Effector memory CD4-positive, alpha-beta T cell (primary cell): ENCODE results near the gene MTNR1B.

Source experiments
- DNase-seq, 3 donors: peaks; one replicate each; pipeline ENCODE4 v3.0.0-alpha.2; 2020
- H3K27ac ChIP-seq: 2 replicates; pipeline ENCODE4 v1.7.0; 2013; ENCODE audit warnings: mild to moderate bottlenecking, low read length, moderate library complexity; ENCODE audit not compliant: insufficient read depth, poor library complexity, severe bottlenecking
- H3K27me3 ChIP-seq: replicated peaks from 2 replicates; pipeline ENCODE4 v1.7.0; 2013; ENCODE audit warnings: mild to moderate bottlenecking, low read length; ENCODE audit not compliant: insufficient read depth, control insufficient read depth, poor library complexity, severe bottlenecking
- H3K36me3 ChIP-seq: 2 replicates; pipeline ENCODE4 v1.7.0; 2013; ENCODE audit warnings: mild to moderate bottlenecking, low read length, moderate library complexity; ENCODE audit not compliant: control insufficient read depth, insufficient read depth
- H3K4me1 ChIP-seq: 2 replicates; pipeline ENCODE4 v1.7.0; 2013; ENCODE audit warnings: low read length, mild to moderate bottlenecking; ENCODE audit not compliant: control insufficient read depth, insufficient read depth, poor library complexity, severe bottlenecking
- H3K4me3 ChIP-seq: 2 replicates; pipeline ENCODE4 v1.7.0; 2013; ENCODE audit warnings: low read length, low read depth, mild to moderate bottlenecking; ENCODE audit not compliant: insufficient read depth, poor library complexity, severe bottlenecking
- H3K9me3 ChIP-seq: 2 replicates; pipeline ENCODE4 v1.7.0; 2013; ENCODE audit warnings: mild to moderate bottlenecking, low read length, moderate library complexity; ENCODE audit not compliant: control insufficient read depth
- total RNA-seq, 3 donors: gene quantifications; one replicate each; lab custom pipeline; 2026; lab: John Stamatoyannopoulos, UW

The MTNR1B gene
- 0 reads per million in 3 donors for total RNA-seq

DNA sequence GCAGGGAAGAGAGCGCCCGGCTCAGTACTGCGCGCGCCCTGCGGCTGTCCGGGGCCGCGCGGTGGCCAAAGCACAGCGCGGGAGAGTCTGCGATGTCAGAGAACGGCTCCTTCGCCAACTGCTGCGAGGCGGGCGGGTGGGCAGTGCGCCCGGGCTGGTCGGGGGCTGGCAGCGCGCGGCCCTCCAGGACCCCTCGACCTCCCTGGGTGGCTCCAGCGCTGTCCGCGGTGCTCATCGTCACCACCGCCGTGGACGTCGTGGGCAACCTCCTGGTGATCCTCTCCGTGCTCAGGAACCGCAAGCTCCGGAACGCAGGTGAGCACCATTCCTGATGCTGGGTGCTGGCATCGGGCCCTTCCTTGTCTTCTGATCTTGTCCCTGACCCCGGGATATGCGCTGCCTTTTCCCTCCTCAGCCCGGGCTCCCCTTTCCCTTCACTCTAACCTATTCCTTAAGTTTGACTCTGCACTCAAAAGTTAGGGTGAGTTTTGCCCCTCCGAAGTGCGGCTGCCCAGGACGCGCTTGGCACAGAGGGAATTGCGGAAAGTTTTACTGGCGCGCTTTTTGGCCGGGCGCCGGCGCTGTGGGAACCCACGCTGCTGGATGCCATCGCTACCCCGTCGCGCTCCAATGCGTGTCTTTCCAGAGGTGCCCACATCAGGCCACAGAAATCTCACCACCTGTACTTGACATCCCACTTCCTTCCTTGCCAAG, at the start of gene MTNR1B:
Gene MTNR1B (plus strand): TSS at position 18 of the 714 bp plus-strand sequence. CDS start 75 bp downstream, at position 93.
- Histone ChIP-seq H3K4me3 (no peak within 1 kb of the TSS), H3K36me3 (no peaks in the 10 kb centered on the region), H3K9me3 (no peaks in the 10 kb centered on the region), H3K27ac (no peak within 1 kb of the TSS), H3K27me3 (no peaks in the 10 kb centered on the region), H3K4me1 (no peaks in the 10 kb centered on the region)
- no peak for DNase-seq

DNA sequence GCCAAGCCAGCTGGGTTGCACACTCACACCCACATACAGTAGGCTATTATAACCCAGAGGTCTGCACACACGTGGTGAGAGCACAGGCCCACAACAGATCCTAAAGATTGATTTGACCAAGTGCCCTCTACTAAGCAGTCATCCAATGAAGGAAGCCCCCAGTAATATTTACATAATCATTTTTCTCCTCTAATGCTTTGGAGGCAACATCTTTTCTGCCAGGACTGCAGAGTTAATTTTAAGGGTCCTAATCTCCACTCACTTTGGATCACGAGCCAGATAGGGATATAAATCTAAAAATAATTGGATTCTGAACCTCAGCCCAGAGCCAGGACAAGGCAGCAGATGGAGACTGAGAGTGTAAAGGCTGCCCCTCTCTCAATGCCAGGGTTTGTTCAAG, 49.1 kb upstream of the MTNR1B start:
- DNase-seq, result no peak
- Histone ChIP-seq H3K27ac (no peak overlapping the region), H3K36me3 (no peaks in the 10 kb centered on the region), H3K9me3 (no peaks in the 10 kb centered on the region), H3K4me1 (no peaks in the 10 kb centered on the region), H3K4me3 (no peak overlapping the region), H3K27me3 (no peaks in the 10 kb centered on the region)

DNA sequence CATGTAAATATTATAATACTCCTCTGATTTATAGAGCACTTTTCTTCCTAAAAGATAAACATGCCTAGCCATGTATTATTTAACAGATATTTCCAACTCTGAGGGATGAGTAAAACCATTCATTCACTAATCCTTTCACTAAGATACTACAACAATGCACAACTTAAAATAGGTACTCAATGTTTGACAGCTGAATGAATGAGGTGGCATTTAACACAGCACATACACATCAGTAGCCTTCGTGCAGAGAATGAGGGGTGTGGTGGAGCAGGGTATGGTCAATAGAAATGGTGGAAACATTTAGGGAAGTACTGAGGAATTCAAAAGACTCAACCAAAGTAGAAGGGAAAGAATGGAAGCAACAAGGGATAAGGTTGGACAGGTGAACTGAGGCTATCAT, 46.7 kb upstream of the MTNR1B start:
- DNase-seq, result no peak
- H3K9me3 ChIP-seq, result no peaks in the 10 kb centered on the region
- H3K36me3 ChIP-seq, result no peaks in the 10 kb centered on the region
- H3K27ac ChIP-seq, result no peak overlapping the region
- H3K27me3 ChIP-seq, result no peaks in the 10 kb centered on the region
- H3K4me1 ChIP-seq, result no peaks in the 10 kb centered on the region
- H3K4me3 ChIP-seq, result no peak overlapping the region

DNA sequence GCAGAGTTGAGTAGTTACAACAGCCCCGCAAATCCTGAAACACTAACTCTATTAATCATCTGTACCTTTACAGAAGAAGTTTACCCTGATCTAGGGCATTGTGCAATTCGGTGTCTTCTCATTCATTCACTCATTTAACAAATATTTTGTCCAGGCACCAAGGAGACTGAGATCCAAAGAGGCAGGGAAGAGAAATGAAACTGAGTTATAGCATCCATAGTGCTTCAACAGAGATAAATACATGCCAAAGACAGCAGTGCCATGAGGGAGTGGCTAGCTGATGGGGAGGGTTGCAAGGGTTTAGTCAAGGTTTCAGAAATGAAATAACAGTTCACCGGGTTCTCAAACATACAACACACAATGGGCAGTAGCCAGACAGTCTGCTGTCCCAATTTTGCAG, 40.2 kb upstream of the MTNR1B start:
- Histone ChIP-seq H3K4me1 (no peaks in the 10 kb centered on the region), H3K36me3 (no peaks in the 10 kb centered on the region), H3K27me3 (no peaks in the 10 kb centered on the region), H3K27ac (no peak overlapping the region), H3K9me3 (no peaks in the 10 kb centered on the region), H3K4me3 (no peak overlapping the region)
- no peak for DNase-seq

DNA sequence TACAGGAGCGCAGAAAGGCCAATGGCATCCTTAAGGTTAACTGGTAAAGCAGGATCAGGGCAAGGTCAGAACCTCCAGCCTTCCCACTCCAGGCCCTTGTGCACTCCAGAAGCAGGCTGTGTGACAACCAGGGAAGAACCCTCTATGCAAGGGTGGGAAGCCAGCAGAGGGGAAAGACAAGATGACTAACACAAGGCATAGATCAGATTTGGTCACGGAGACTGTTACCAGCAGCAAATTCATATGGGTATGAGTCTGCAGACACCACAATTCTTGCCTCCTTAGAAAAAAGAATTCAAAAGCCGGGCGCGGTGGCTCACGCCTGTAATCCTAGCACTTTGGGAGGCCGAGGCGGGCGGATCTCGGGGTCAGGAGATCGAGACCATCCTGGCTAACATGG, 39.8 kb upstream of the MTNR1B start:
- Histone ChIP-seq H3K36me3 (no peaks in the 10 kb centered on the region), H3K4me3 (no peak overlapping the region), H3K9me3 (no peaks in the 10 kb centered on the region), H3K27me3 (no peaks in the 10 kb centered on the region), H3K4me1 (no peaks in the 10 kb centered on the region), H3K27ac (no peak overlapping the region)
- DNase-seq, result no peak

DNA sequence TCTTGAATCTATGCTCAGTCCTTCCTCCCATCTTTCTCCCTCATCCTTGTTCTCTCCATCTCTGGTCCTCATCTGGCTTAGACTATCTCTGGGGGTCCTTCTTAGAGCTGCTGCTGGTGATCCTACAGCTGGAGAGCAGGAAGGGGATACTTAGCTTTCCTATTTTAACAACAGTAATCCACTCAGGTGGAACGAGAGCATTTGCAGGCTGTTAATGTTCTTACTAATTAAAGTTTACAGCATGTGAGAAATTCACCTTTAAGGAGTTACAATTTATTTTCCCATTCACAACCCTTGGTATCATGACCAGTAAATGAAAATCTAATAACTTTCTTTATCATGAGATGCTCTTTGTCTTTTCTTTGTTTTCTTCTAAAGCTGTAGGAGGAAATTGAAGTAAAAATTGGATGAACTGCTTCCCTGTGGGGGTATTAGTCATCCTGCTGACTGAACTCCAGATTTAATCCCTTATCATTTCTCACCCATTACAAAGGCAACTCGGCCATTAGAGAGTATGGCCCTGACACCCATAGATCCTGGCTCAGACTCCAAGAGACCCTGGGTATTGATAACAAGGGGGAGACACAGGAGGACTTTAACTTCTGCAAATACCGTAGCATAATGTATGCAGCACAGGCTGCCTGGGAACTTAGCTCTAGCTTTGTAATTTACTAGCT, 37.6 kb upstream of the MTNR1B start:
- no peak overlapping the region for H3K4me3 ChIP-seq
- no peaks in the 10 kb centered on the region for H3K9me3 ChIP-seq
- no peak for DNase-seq
- no peaks in the 10 kb centered on the region for H3K27me3 ChIP-seq
- no peak overlapping the region for H3K27ac ChIP-seq
- H3K4me1 ChIP-seq, result no peaks in the 10 kb centered on the region
- H3K36me3 ChIP-seq, result no peaks in the 10 kb centered on the region

DNA sequence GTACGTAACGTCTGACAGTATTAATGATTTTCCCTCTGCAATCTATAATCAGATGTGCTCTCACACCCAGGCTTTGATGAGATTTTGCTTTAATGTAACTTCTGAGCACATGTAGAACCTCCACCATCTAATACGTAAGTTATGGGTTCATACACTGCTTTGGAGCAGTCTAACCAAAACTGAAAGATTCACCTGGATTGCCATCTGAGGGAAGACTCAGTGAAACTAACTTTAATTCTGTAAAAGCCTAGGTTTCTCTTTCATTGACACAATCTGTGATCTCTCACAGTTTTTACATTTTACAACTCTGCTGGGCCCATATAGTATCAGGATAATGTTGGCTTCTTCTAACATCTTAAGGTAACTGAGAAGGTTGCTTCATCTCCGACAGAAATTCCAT, 30.1 kb upstream of the MTNR1B start:
- Histone ChIP-seq H3K4me3 (no peak overlapping the region), H3K27ac (no peak overlapping the region), H3K27me3 (no peaks in the 10 kb centered on the region), H3K4me1 (no peaks in the 10 kb centered on the region), H3K9me3 (no peaks in the 10 kb centered on the region), H3K36me3 (no peaks in the 10 kb centered on the region)
- no peak for DNase-seq

DNA sequence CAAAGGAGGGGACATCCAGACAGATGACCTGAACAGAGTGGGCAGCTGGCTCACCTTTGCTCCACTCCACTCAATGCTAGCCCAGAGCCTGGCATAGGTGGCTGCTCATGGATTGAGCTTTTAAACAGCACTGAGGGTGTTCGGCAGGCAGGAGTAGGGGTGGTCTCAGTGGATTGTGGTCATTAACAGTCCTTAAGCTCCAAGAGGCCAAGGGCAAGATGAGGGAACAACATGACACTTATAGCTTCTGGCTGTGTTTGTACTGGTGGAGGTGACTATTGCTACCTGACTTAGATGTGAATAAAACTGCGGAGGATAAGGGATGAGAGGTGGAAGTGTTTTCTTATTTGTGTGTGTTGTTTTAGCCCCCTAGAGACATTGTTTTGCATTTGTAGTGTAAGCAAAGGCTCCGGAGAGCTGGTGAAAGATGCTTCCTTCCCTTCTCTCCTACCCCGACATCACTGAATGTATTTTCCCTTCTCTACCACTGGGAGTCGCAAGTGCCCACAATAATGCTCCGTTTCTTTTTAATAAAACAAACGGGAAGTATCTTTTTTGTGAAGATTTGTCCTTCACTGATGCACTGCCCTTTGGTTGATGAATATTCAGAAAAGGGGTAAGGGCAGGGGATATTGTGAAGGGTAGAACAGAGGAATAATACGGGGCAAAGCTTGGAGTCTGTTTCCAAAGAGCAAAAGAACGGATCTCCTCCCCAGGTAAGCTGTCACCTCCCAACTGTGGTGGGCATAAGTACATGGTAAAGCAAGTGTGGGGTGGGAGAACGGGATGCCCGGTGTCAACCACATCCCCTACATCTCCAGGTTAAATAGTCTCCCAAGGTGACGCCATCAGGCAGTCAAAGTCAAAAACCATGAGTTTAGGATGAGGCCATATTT, 27.5 kb upstream of the MTNR1B start:
- H3K4me1 ChIP-seq, result no peaks in the 10 kb centered on the region
- no peak overlapping the region for H3K27ac ChIP-seq
- H3K4me3 ChIP-seq, result no peak overlapping the region
- H3K36me3 ChIP-seq, result no peaks in the 10 kb centered on the region
- DNase-seq, result no peak
- no peaks in the 10 kb centered on the region for H3K9me3 ChIP-seq
- H3K27me3 ChIP-seq, result no peaks in the 10 kb centered on the region

DNA sequence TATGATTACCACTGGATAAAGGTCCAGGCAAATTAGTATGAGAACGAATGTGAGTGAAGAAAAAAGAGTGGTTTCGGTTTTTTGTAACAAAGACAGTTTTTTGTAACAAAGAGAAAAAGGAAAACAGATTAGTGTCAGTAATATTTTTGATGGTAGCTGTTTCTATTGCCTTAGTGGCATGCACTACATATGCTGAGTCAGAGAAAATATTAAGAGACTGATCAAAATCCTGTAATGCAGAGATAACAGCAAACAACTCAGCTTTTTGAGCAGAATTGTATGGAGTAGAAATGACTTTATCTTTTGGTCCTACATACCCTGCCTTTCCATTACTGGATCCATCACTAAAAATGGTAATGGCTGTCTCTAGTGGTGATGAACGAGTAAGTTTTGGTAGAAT, 22.7 kb upstream of the MTNR1B start:
- no peak overlapping the region for H3K27ac ChIP-seq
- DNase-seq, result no peak
- H3K36me3 ChIP-seq, result no peaks in the 10 kb centered on the region
- no peaks in the 10 kb centered on the region for H3K27me3 ChIP-seq
- no peaks in the 10 kb centered on the region for H3K4me1 ChIP-seq
- H3K9me3 ChIP-seq, result no peaks in the 10 kb centered on the region
- H3K4me3 ChIP-seq, result no peak overlapping the region

DNA sequence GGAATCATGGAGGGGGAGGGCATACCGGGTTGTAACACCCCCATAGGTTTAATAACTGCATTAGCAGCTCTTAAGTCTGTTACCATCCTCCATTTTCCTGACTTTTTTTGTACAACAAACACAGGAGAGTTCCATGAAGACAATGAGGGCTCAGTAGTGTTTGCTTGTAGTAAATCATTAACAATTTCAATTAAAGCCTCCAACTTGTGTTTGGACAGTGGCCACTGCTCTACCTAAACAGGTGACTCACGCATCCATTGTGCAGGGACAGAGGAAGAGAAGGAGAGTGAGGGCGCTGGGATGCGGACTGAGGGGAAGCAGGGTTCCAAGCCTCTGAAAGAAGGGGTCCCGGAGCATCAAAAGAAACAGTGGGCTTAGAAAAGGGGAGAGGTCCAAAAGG, 21.3 kb upstream of the MTNR1B start:
- no peaks in the 10 kb centered on the region for H3K27me3 ChIP-seq
- H3K4me1 ChIP-seq, result no peaks in the 10 kb centered on the region
- DNase-seq, result no peak
- H3K27ac ChIP-seq, result no peak overlapping the region
- no peak overlapping the region for H3K4me3 ChIP-seq
- H3K9me3 ChIP-seq, result no peaks in the 10 kb centered on the region
- H3K36me3 ChIP-seq, result no peaks in the 10 kb centered on the region
